C1 segment of cervical spinal cord (tissue), 14 donors: ENCODE results near the gene BCOR.

Experiments used
- DNase-seq, 14 donors: peaks; one replicate each; lab custom pipeline; 2025; lab: John Stamatoyannopoulos, UW

The BCOR gene

GRCh38 chrX:40066700-40067099, 31.1 kb downstream of the BCOR start:
- no peak for DNase-seq

- DNase-seq = no peak
Measured at GRCh38 chrX:40065296-40066046, 32.3 kb downstream of the BCOR start.

DNA sequence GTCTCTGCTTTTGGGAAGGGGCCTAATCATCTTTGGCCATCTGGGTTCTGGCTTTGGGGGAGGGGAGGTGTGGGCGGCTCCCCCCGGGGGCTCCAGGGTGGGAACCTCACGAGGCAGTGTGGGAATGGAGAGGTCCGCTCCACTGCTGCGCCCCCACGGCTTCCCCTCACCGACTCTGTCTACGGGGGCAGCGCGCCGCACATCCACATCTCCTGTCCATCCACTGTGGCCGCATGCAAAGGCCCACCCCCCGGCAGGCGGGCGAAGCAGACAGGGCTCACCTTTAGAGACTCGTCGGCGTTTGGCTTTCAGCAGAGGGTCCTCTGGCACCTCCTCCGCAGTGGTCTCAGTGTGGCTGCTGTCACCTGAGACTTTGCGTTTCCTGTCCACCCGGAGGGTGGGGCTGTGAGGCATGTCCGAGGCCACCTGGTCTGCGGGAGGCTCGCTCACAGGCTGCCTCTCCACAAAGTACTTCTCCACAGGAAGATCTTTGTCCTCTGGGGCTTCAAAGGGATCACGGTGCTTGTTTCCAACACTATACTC, 33.6 kb downstream of the BCOR start:
- no peak for DNase-seq

DNA sequence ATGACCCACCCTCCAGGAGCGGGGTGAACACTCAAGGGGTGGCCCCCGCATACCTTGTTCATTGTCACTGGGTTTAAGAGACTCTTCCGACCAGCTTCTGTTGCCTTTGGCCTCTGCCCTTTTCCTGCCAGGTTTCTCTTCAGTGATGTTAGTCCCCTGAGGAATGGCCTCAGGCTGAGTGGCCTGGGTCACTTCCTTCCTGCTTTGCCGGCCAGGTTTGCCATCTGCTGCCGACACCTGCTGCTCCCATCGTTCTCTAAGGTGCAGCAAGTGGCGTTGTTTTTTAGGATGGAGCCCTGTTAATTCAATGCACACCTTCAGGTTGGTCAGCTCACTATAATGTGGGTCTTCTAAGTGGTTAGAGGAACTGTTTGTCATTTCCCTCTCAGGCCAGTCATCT, 34.2 kb downstream of the BCOR start:
- DNase-seq = no peak

DNA sequence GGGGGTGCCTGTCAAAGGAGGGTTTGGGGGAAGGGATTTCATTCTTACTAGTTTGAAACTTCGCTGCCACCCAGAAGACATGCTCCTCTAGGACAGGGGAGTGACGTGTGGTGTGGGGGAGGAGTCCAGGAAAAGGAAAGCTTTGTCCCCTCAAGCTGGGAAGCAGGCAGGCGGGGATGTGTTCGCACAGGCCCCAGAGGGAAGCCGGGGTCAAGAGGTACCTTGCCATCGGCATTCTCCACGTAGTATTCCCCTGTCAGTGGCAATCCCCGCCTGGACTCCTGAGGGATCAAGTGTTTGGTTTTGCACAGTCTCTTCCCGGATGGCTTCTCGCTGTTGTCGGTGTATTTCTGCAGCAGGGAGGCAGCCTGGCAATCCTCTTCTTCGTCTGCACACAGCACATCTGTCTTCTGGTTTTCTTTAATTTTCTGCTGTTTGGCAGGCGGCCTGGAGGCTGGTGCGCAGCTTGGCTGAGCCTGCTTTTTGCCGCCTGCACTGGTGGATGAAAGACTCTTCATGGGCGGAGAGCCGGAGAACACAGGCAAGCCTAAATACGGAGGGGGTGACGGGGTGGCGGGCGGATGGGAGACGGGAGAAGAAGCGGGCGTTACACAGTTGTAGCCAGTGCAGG, 35.1 kb downstream of the BCOR start:
- DNase-seq = peak in 7 of 14 donors; percentile 3 to 39 (median 16)

DNA sequence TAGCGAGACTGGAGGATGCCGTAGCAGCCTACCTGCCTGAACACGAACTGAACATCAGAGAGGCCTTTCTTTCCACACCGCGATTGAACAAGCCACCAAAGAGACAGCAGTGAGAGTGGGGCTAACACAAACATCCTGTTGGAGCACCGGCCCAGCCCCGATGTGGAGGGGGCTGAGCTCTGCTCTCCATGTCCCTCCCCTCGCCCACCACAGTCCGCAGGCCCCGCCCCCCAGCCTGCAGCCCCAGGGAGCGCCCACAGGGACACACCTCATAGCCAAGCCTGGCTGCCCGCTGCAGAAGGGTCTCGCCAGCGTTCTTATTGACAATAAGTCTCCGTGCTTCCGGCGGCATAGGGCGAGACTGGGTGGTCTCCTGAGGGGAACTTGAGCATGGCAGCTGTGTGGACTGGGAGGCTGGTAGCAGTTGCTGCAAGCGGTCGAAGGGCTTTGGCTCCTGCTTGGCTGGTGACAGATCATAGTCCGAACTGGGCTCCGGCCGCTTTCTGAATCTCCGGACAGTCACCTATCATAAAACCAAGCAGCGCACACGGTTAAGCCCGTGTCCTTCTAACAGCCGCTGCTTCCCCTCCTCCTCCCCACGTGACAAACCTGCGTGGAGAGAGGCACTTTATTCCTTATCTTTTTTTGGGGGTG, 35.8 kb downstream of the BCOR start:
- no peak for DNase-seq

GRCh38 chrX:40061005-40061404, 36.8 kb downstream of the BCOR start:
- no peak for DNase-seq

DNA sequence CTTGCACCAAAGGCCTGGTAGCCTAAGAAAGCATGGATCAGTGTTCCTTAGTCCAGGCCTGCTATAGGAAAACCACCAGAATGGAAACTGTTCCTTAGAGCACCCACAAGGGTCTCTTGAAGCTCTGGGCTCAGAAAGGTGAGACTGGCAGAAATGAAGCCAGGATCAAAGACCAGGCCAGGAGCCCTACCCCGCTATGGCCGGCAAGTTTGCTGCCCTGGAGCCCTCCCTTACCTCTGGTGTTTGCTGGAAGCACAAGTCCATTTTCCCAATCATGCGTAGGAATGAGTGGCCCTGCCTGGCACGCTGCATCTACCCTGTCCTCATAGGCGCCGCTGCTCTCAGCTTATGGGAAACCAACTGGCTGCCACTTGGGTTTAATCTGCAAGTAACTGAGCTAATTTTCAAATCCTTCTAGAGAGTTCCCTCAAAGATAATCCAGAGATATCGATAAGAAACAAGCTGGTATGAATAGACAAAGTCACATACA, 37.4 kb downstream of the BCOR start:
- no peak for DNase-seq

GRCh38 chrX:40058719-40059118, 39.0 kb downstream of the BCOR start:
- DNase-seq = peak in 3 of 14 donors; percentile 2 to 8 (median 4)

GRCh38 chrX:40057405-40057804, 40.4 kb downstream of the BCOR start:
- DNase-seq = no peak

DNA sequence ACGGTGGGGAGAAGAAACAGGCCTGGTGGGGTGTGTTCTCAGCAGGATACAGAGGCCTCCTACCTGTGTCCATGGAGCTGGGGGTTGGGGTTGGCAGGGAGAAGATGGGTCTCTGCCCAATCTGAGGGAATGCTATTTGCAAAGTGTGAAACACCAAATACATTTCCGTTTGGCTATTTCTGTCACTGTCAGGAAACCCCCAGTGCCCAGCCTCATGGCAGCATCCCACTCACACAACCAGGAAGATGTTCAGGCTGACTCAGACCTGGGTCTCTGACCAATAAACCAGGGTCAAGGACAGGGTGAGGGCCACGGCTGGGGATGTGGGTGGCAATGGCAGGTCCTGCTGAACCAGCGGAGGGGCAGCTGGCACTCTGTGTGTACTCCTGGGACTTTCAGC, 41.3 kb downstream of the BCOR start:
- DNase-seq = no peak

- no peak for DNase-seq
Measured at GRCh38 chrX:40055495-40055894, 42.3 kb downstream of the BCOR start.

GRCh38 chrX:40054793-40055192, 43.0 kb downstream of the BCOR start:
- no peak for DNase-seq

- DNase-seq = no peak
Measured at GRCh38 chrX:40050532-40050931, 47.2 kb downstream of the BCOR start.

- DNase-seq = no peak
Measured at GRCh38 chrX:40049084-40049641, 48.6 kb downstream of the BCOR start.

DNA sequence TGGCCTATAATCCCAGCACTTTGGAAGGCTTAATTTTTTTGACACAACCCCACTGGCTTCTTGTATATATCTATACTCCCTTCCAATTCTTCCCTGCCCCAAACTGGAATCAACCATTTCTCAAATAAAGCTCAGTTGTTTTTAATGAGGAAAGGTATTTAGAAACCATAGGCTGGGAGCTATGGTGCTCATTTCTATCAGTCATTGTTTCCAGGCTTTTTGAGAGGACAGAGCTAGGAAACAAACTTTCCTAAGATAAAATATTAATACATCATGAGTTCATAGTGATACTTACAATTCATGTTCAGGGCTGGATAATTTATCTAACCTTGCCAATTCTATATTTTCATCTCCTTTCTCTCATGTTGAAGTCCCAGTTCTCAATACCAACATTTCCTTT, 50.3 kb downstream of the BCOR start:
- no peak for DNase-seq

DNA sequence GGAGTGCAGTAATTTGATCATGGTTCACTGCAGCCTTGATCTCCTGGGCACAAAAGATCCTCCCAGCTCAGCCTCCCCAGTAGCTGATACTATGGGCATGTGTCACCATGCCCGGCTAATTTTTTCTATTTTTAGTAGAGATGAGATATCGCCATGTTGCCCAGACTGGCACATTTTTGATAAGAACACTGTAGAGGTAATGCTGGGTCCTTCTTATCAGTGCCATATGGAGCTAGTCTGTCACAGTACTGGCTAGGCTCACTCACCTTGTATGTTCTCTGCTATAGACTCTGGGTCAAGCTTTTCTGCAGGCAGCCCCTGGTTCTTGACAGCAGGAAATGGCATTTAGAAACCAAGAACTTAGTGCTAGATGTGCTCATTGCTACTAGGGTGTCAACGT, 53.9 kb downstream of the BCOR start:
- no peak for DNase-seq

DNA sequence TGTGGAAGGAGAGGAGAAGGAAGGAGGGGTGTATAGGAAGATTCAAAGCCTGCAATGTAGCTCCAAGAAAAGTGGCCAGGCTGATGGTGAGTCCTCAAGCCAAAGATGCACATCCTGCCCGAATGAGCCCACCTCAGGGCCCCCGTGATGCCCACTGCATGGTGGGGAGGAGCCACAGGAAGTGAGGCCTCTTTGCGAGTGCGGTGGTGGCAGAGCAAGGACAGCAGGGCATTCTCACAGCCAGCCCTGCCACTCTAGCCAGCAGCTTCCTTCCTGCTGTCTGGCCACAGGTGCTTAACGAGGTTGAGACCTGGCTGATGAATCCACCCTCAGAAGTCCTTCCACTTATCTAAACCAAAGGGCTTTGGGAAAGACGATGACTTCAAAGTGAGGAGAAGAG, 55.8 kb downstream of the BCOR start:
- DNase-seq = no peak

DNA sequence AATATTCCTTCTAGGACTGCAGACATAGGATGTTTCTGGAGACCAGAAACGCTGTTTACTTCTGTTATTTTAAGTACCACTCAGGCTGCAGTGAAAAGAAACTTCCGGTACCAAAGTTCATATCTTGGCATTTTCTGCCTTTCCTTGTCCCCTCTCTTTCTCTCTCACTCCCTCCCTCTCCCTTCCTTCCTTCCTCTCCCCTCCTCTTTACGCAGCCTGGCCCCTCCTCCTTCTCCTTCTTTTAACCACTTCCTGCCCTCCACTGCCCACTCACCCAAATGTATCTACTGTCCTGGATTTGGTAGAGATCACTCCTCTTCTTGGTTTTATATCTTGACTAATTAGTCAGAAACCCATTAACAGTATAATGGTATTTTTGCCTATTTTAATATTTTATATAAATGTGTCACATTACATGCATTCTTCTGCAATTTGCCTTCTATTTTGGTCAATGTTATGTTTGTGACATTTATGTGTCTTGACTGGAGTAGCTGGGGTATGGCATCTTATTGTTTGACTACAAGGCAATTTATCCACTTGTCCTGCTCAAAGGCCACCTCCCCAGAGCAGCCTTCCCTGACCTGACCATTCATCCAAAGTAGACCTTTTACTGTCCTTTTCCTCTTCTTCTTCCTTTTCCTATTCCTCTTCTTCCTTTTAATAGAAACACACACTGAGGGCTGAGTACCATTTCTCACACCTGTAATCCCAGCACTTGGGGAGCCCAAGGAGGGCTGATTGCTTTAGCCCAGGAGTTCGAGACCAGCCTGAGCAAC, 56.9 kb downstream of the BCOR start:
- DNase-seq = no peak

GRCh38 chrX:40039887-40040286, 57.9 kb downstream of the BCOR start:
- DNase-seq = no peak

- no peak for DNase-seq
Measured at GRCh38 chrX:40037367-40037766, 60.4 kb downstream of the BCOR start.
